GM18505 (cell line): Measurements from ENCODE around the gene TMEM107.
A peak's percentile ranks its signal among the peaks of the same experiment; 100 is the strongest.
"Not testable (repeated sequence)": the region's sequence is repeated elsewhere in the genome, so short reads cannot be mapped to it uniquely, and the experiment has no call there.

Experiments used
- ATAC-seq: cut with Tn5 transposase; IDR thresholded peaks from one replicate; pipeline ENCODE4 v1.9.1; 2021; ENCODE audit not compliant: unreplicated experiment
- POLR2A ChIP-seq: IDR thresholded peaks from 4 replicates; pipeline ENCODE4 v1.6.1; 2011; ENCODE audit warnings: borderline replicate concordance; ENCODE audit not compliant: insufficient read depth, insufficient read length; ENCODE audit errors: extremely low read depth

Gene TMEM107

GRCh38 chr17:8186446-8186786, 10.2 kb upstream of the TMEM107 start:
- peak; percentile 31 for TF ChIP-seq POLR2A
- peak; percentile 1 for ATAC-seq

GRCh38 chr17:8185582-8186445, 9.6 kb upstream of the TMEM107 start:
- peak; percentile 62 for TF ChIP-seq POLR2A
- peak; percentile 29 for ATAC-seq

- TF ChIP-seq POLR2A: no peak
- ATAC-seq: no peak
Observed at GRCh38 chr17:8176998-8177731, 985 bp upstream of the TMEM107 start.

DNA sequence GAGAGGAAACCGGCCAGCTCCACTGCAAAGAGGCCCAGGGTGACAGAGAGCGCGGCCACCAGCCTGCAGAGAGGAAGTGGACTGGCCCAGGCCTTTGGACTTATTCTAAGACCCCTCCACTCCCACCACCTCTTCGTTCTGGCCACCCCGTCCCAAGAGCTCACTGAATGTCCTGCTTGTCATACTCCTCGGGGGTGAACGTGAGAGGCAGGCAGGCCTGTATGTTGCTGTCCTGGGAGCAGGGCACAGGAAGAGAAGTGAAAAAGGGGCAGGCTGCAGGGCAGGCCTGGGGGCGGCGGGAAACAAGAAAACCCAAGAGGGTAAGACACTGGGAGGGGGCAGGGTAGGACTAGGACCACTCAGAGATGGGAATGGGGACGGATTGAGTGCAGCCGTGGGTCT, 384 bp downstream of the TMEM107 start:
- ATAC-seq: peak; percentile 4
- no peak for TF ChIP-seq POLR2A

DNA sequence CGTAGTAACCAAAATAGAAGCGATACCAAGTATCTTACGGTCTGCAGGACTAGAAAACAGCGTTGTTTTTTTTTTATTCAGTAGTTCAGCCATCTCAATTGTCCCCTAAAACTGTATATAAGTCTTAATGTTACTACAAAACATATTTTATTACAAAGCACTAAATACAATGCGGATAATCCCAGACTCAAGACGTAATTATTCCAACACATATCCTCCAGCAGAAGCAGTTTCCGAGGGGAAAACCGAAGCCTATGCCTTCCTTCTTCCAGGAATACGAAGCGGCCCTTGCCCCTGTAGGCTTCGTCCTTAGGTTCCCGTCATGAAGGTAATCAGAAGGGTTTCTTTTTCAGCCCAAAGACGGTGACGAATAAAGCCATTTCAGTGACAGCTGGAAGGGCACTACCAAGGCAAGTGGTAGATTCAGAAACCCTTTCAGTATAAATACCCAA, 2.3 kb downstream of the TMEM107 start:
- no peak for ATAC-seq
- TF ChIP-seq POLR2A: no peak

DNA sequence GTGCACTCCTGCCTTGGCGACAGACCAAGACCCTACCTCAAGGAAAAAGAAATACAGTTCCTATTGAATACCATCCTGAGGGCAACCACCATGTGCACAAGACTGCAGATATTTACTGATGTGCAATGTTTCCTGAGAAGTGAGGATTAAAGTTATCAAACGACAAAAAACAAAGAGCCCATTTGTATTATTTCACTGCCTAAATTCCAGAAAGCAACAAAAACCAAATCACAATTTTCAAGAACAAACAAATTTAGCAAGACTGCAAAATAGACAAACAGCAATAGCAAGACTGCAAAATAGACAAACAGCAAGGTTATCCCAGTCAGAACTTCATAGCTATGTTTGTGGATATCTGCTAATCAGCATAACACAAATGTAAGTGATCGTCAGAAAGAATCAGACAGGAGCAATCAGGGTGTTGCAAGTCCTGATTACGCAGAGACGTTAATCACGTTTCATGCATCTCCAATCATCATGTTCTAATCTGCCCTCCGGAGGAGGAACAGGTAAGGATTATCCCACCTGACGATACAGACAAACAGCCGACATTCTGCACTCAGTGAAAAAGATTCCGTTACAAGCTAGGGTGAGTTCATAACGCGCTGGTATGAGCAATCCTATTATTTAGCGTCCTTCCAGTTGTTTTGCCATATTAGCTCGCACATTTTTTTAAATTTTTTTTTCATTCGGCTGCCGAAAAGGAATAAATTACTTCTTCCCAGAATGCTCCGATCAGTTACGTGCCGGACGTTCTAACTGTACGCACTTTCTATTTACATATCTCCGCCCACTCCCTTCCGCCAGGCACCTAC, 2.9 kb downstream of the TMEM107 start:
- ATAC-seq: peak; percentile 61
- TF ChIP-seq POLR2A: peak; percentile 100

- ATAC-seq: not testable (repeated sequence)
Observed at GRCh38 chr17:8170186-8170585, 6.0 kb downstream of the TMEM107 start.

DNA sequence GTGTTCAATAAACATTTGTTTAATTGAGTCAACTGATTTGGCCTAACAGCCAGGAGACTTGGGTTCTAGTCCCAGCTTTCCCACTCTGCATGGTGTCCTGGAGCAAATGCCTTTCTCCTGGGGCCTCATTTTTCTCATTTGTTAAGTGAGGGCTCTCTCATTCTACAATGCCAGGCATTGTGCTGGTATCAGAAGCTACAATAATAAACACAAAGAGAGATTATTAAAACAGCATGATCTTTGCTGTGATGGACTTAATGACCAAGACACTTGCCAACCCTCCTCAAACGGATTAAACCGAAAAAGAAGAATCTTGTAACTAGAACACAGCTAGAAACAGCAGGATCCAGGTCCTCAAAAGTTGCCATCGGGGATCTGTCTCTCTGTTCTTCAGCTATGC, 8.7 kb downstream of the TMEM107 start:
- no peak for ATAC-seq
- TF ChIP-seq POLR2A: no peak

- no peak for TF ChIP-seq POLR2A
- no peak for ATAC-seq
Observed at GRCh38 chr17:8166731-8167130, 9.4 kb downstream of the TMEM107 start.

- ATAC-seq: no peak
- no peak for TF ChIP-seq POLR2A
Observed at GRCh38 chr17:8164815-8165131, 11.4 kb downstream of the TMEM107 start.

DNA sequence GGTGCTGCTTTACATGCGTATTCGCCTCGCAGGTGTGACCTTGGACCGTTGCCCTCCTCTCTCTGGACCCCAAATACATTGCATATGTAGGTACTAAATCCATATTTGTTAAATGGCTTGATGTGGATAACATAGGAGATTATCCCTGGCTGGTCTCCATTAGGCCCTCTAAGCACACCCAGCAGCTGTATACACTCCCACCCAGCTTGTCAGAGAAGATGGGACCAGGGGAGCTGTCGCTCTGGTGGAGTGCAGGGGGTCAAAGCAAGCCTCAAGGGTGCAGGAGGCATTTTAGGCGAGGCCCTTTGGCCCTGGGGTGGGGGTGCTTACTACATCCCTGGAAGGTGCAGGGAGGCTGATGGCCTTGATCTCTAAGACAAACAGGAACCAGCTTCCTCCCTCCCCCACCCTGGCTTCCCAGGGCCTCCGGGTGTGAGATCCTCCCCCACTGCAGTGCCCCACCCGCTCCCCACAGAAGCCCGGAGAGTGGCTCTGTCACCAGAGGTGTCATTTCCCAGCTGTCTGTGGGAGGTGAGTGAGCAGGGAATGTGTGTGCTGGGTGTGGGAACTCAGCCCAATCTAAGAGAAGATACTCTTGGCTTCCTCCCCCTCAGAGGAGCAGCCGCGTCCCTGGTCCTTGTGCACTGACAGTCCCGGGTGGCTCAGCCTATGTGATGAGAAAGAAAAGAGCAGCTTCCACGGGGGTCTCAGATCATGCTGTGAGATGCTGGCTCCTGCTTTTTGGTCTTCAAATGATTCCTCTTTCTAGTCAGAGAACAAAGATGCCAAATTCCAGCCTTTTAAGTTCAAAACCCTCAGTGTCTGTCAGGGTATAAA, 12.0 kb downstream of the TMEM107 start:
- peak; percentile 43 for TF ChIP-seq POLR2A
- no peak for ATAC-seq

GRCh38 chr17:8162997-8163977, 12.9 kb downstream of the TMEM107 start:
- no peak for ATAC-seq
- no peak for TF ChIP-seq POLR2A
